ENCODE results near the gene KBTBD6.

Gene KBTBD6

DNA sequence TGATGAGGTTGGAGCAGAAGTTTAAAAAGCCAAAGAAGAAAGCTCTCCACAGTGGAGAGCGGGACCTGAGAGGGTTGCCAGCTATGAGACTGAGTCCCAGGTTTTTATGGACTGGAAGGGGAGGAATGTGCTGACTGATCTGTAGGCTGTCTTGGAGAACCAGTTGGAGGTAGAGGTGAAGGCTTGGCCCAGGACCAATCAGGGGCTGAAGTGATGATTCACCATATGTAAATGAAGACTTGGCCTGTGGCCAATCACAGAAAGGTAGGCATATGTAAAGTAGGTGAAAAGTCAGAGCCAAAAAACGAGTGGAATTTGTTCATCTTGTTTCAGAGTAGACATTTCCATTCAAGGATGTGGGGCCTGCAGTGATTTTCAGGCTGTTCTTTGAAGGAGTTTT, 17.5 kb upstream of the KBTBD6 start:
- Histone ChIP-seq H3K27me3 (ENCODE audit: control insufficient read depth in 3 of 3, insufficient read depth in 3 of 3, low read depth in 1 of 3, low read length in 3 of 3) (no peaks in the 10 kb centered on the region), H2AK5ac (ENCODE audit: low read depth, low read length) (no peak overlapping the region), H4K91ac (ENCODE audit: low read depth, low read length, poor library complexity) (no peak overlapping the region), H2BK12ac (ENCODE audit: low read length) (no peak overlapping the region), H2AFZ (ENCODE audit: low read length) (no peak overlapping the region), H3K14ac (ENCODE audit: low read length) (no peak overlapping the region), H3K4me1 (ENCODE audit: control insufficient read depth in 2 of 2, insufficient read depth in 1 of 2, low read depth in 1 of 2, low read length in 2 of 2) (peaks cover 0 to 2% of the 10 kb centered on the region in 2 donors), H3K4me2 (ENCODE audit: insufficient read depth, low read length, poor library complexity, severe bottlenecking) (no peak overlapping the region), H3K4me3 (ENCODE audit: low read length in 2 of 2) (no peak overlapping the region), H3K79me1 (ENCODE audit: low read depth, low read length) (no peaks in the 10 kb centered on the region), H3K23ac (ENCODE audit: low read depth, low read length, poor library complexity) (no peak overlapping the region), H3K4ac (ENCODE audit: low read length) (no peak overlapping the region), H3K18ac (ENCODE audit: low read length) (no peak overlapping the region), H2BK15ac (ENCODE audit: low read length) (no peak overlapping the region), H3K36me3 (replicated peaks in 1 of 2; ENCODE audit: control insufficient read depth in 2 of 2, insufficient read depth in 2 of 2, low read length in 2 of 2) (peaks cover 3 to 5% of the 10 kb centered on the region in 2 donors), H4K8ac (ENCODE audit: low read depth, low read length) (no peak overlapping the region), H3K27ac (replicated peaks; ENCODE audit: low read length) (no peak overlapping the region), H3K9ac (ENCODE audit: low read depth, low read length, poor library complexity) (no peak overlapping the region), H2BK5ac (ENCODE audit: low read length) (no peak overlapping the region), H3K9me3 (replicated peaks in 1 of 2; ENCODE audit: control insufficient read depth in 2 of 2, insufficient read depth in 1 of 2, low read depth in 1 of 2, low read length in 2 of 2) (peaks cover 14 to 52% of the 10 kb centered on the region in 2 donors), H2BK120ac (ENCODE audit: low read depth, low read length) (no peak overlapping the region)
- DNase-seq (ENCODE audit: low spot score), result no peak
- no CpG with 5 or more reads among the region's 2 CpGs for WGBS, 2 donors (ENCODE audit: extremely low coverage in 2 of 2, insufficient read length in 2 of 2, insufficient replicate concordance in 1 of 2)

GRCh38 chr13:41148419-41149283, 16.0 kb upstream of the KBTBD6 start:
- no peak overlapping the region for H3K14ac ChIP-seq (ENCODE audit: low read length)
- H3K36me3 ChIP-seq (replicated peaks in 1 of 2; ENCODE audit: control insufficient read depth in 2 of 2, insufficient read depth in 2 of 2, low read length in 2 of 2), result peaks cover 3 to 5% of the 10 kb centered on the region in 2 donors
- H3K27ac ChIP-seq (replicated peaks; ENCODE audit: low read length), result no peak overlapping the region
- H3K4me2 ChIP-seq (ENCODE audit: insufficient read depth, low read length, poor library complexity, severe bottlenecking), result no peak overlapping the region
- WGBS, 2 donors (ENCODE audit: extremely low coverage in 2 of 2, insufficient read length in 2 of 2, insufficient replicate concordance in 1 of 2), result no CpG with 5 or more reads among the region's 3 CpGs
- no peak overlapping the region for H2BK120ac ChIP-seq (ENCODE audit: low read depth, low read length)
- H2AFZ ChIP-seq (ENCODE audit: low read length), result no peak overlapping the region
- peaks cover 0 to 2% of the 10 kb centered on the region in 2 donors for H3K4me1 ChIP-seq (ENCODE audit: control insufficient read depth in 2 of 2, insufficient read depth in 1 of 2, low read depth in 1 of 2, low read length in 2 of 2)
- peaks cover 2% of the 10 kb centered on the region for H3K79me1 ChIP-seq (ENCODE audit: low read depth, low read length)
- H3K18ac ChIP-seq (ENCODE audit: low read length), result no peak overlapping the region
- no peak overlapping the region for H2BK5ac ChIP-seq (ENCODE audit: low read length)
- H2AK5ac ChIP-seq (ENCODE audit: low read depth, low read length), result no peak overlapping the region
- H3K4ac ChIP-seq (ENCODE audit: low read length), result no peak overlapping the region
- H3K4me3 ChIP-seq (ENCODE audit: low read length in 2 of 2), result no peak overlapping the region
- no peak for DNase-seq (ENCODE audit: low spot score)
- H2BK15ac ChIP-seq (ENCODE audit: low read length), result no peak overlapping the region
- H3K9ac ChIP-seq (ENCODE audit: low read depth, low read length, poor library complexity), result no peak overlapping the region
- H3K9me3 ChIP-seq (replicated peaks in 1 of 2; ENCODE audit: control insufficient read depth in 2 of 2, insufficient read depth in 1 of 2, low read depth in 1 of 2, low read length in 2 of 2), result peaks cover 16 to 52% of the 10 kb centered on the region in 2 donors
- H3K27me3 ChIP-seq (ENCODE audit: control insufficient read depth in 3 of 3, insufficient read depth in 3 of 3, low read depth in 1 of 3, low read length in 3 of 3), result no peaks in the 10 kb centered on the region
- H4K8ac ChIP-seq (ENCODE audit: low read depth, low read length), result no peak overlapping the region
- H3K23ac ChIP-seq (ENCODE audit: low read depth, low read length, poor library complexity), result no peak overlapping the region
- no peak overlapping the region for H4K91ac ChIP-seq (ENCODE audit: low read depth, low read length, poor library complexity)
- no peak overlapping the region for H2BK12ac ChIP-seq (ENCODE audit: low read length)

DNA sequence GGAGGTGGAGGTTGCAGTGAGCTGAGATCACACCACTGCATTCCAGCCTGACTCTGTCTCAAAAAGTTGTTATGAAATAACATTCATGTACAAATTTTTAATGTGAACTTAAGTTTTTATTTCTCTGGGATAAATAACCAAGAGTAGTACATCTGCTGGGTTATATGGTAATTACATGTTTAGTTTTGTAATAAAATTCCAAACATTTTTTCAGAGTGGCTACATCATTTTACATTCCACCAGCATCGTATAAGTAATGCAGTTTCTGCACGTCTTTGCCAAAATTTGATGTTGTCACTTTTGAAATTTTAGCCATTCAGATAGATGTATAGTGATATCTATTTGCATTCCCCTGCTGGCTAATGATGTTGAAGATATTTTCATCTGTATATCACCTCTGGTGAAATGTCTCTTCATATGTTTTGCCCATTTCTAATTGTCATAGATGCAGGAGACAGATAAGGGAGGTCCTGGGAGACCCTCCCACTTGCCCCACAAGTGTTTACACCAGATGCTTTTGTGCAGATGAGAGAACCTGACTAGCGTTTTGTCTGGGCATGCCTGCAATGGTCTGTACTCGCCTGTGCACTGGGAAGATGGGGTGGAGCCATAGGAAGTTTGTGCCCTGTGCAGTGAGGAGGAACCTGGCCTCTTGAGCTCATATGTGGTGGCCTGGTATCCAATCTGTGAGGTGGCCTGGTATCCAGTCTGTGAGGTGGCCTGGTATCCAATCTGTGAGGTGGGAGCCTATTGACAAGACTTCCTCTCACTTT, 12.7 kb upstream of the KBTBD6 start:
- no peak overlapping the region for H2BK15ac ChIP-seq (ENCODE audit: low read length)
- no peak overlapping the region for H3K14ac ChIP-seq (ENCODE audit: low read length)
- no peak overlapping the region for H4K91ac ChIP-seq (ENCODE audit: low read depth, low read length, poor library complexity)
- no peak overlapping the region for H3K4me3 ChIP-seq (ENCODE audit: low read length in 2 of 2)
- H4K8ac ChIP-seq (ENCODE audit: low read depth, low read length), result no peak overlapping the region
- peaks cover 1 to 2% of the 10 kb centered on the region in 2 donors for H3K4me1 ChIP-seq (ENCODE audit: control insufficient read depth in 2 of 2, insufficient read depth in 1 of 2, low read depth in 1 of 2, low read length in 2 of 2)
- H3K18ac ChIP-seq (ENCODE audit: low read length), result no peak overlapping the region
- no peaks in the 10 kb centered on the region for H3K27me3 ChIP-seq (ENCODE audit: control insufficient read depth in 3 of 3, insufficient read depth in 3 of 3, low read depth in 1 of 3, low read length in 3 of 3)
- no peak overlapping the region for H2BK120ac ChIP-seq (ENCODE audit: low read depth, low read length)
- peak overlapping the region; percentile 48 for H2AFZ ChIP-seq (ENCODE audit: low read length)
- H3K9ac ChIP-seq (ENCODE audit: low read depth, low read length, poor library complexity), result no peak overlapping the region
- WGBS, 2 donors (ENCODE audit: extremely low coverage in 2 of 2, insufficient read length in 2 of 2, insufficient replicate concordance in 1 of 2), result no CpG with 5 or more reads among the region's 4 CpGs
- peak overlapping the region; percentile 24 for H2BK12ac ChIP-seq (ENCODE audit: low read length)
- H3K4ac ChIP-seq (ENCODE audit: low read length), result no peak overlapping the region
- H3K36me3 ChIP-seq (replicated peaks in 1 of 2; ENCODE audit: control insufficient read depth in 2 of 2, insufficient read depth in 2 of 2, low read length in 2 of 2), result peaks cover 3 to 5% of the 10 kb centered on the region in 2 donors
- no peak for DNase-seq (ENCODE audit: low spot score)
- H3K9me3 ChIP-seq (replicated peaks in 1 of 2; ENCODE audit: control insufficient read depth in 2 of 2, insufficient read depth in 1 of 2, low read depth in 1 of 2, low read length in 2 of 2), result peaks cover 16 to 41% of the 10 kb centered on the region in 2 donors
- H3K4me2 ChIP-seq (ENCODE audit: insufficient read depth, low read length, poor library complexity, severe bottlenecking), result no peak overlapping the region
- peaks cover 2% of the 10 kb centered on the region for H3K79me1 ChIP-seq (ENCODE audit: low read depth, low read length)
- H3K23ac ChIP-seq (ENCODE audit: low read depth, low read length, poor library complexity), result no peak overlapping the region
- no peak overlapping the region for H3K27ac ChIP-seq (replicated peaks; ENCODE audit: low read length)
- no peak overlapping the region for H2AK5ac ChIP-seq (ENCODE audit: low read depth, low read length)
- H2BK5ac ChIP-seq (ENCODE audit: low read length), result no peak overlapping the region

GRCh38 chr13:41144576-41144975, 12.0 kb upstream of the KBTBD6 start:
- H3K4me3 ChIP-seq (ENCODE audit: low read length in 2 of 2), result no peak overlapping the region

More at GRCh38 chr13:41144576-41144975, 12.0 kb upstream of the KBTBD6 start:
- Histone ChIP-seq H3K9me3 (replicated peaks in 1 of 2; ENCODE audit: control insufficient read depth in 2 of 2, insufficient read depth in 1 of 2, low read depth in 1 of 2, low read length in 2 of 2) (peaks cover 11 to 34% of the 10 kb centered on the region in 2 donors), H2AK5ac (ENCODE audit: low read depth, low read length) (no peak overlapping the region), H2BK12ac (ENCODE audit: low read length) (no peak overlapping the region), H2BK15ac (ENCODE audit: low read length) (no peak overlapping the region), H4K91ac (ENCODE audit: low read depth, low read length, poor library complexity) (no peak overlapping the region), H3K4me1 (ENCODE audit: control insufficient read depth in 2 of 2, insufficient read depth in 1 of 2, low read depth in 1 of 2, low read length in 2 of 2) (peaks cover 1 to 2% of the 10 kb centered on the region in 2 donors), H2AFZ (ENCODE audit: low read length) (no peak overlapping the region), H3K36me3 (replicated peaks in 1 of 2; ENCODE audit: control insufficient read depth in 2 of 2, insufficient read depth in 2 of 2, low read length in 2 of 2) (peaks cover under 1 to 2% of the 10 kb centered on the region in 2 donors), H3K79me1 (ENCODE audit: low read depth, low read length) (peaks cover 2% of the 10 kb centered on the region), H3K9ac (ENCODE audit: low read depth, low read length, poor library complexity) (no peak overlapping the region), H3K23ac (ENCODE audit: low read depth, low read length, poor library complexity) (no peak overlapping the region), H4K8ac (ENCODE audit: low read depth, low read length) (no peak overlapping the region), H3K4ac (ENCODE audit: low read length) (no peak overlapping the region), H3K27ac (replicated peaks; ENCODE audit: low read length) (no peak overlapping the region), H3K4me2 (ENCODE audit: insufficient read depth, low read length, poor library complexity, severe bottlenecking) (no peak overlapping the region), H3K18ac (ENCODE audit: low read length) (no peak overlapping the region), H3K27me3 (ENCODE audit: control insufficient read depth in 3 of 3, insufficient read depth in 3 of 3, low read depth in 1 of 3, low read length in 3 of 3) (no peaks in the 10 kb centered on the region), H3K14ac (ENCODE audit: low read length) (no peak overlapping the region), H2BK5ac (ENCODE audit: low read length) (no peak overlapping the region), H2BK120ac (ENCODE audit: low read depth, low read length) (no peak overlapping the region)
- no peak for DNase-seq (ENCODE audit: low spot score)
- WGBS, 2 donors (ENCODE audit: extremely low coverage in 2 of 2, insufficient read length in 2 of 2, insufficient replicate concordance in 1 of 2), result no CpG with 5 or more reads among the region's 2 CpGs
